Subcutaneous adipose tissue (tissue), 4 donors: ENCODE results near the gene MTMR3. TPM values are rescaled to one million over a fixed set of nuclear protein-coding genes. Genes with fewer than 3 reads are reported as not detected.

Experiments
- CTCF ChIP-seq: fragments of 450-650 bp; IDR thresholded peaks from one replicate; pipeline ENCODE4 v1.5.1; 2016; ENCODE audit warnings: low read depth, mild to moderate bottlenecking, control low read depth, antibody characterized with exemption, moderate library complexity
- total RNA-seq, 4 donors: library from RNA; depleted of rRNA; stranded (reverse); fragments of >200 nt; gene quantifications; one replicate each; pipeline ENCODE4 v1.1.0, GENCODE V29; 2016

The MTMR3 gene
- total RNA-seq, 4 donors from 2014 or later, result 46.6 to 78.6 (median 61.7) TPM

- TF ChIP-seq CTCF, result no peak
Observed at GRCh38 chr22:29860006-29860766, 22.8 kb upstream of the MTMR3 start.

DNA sequence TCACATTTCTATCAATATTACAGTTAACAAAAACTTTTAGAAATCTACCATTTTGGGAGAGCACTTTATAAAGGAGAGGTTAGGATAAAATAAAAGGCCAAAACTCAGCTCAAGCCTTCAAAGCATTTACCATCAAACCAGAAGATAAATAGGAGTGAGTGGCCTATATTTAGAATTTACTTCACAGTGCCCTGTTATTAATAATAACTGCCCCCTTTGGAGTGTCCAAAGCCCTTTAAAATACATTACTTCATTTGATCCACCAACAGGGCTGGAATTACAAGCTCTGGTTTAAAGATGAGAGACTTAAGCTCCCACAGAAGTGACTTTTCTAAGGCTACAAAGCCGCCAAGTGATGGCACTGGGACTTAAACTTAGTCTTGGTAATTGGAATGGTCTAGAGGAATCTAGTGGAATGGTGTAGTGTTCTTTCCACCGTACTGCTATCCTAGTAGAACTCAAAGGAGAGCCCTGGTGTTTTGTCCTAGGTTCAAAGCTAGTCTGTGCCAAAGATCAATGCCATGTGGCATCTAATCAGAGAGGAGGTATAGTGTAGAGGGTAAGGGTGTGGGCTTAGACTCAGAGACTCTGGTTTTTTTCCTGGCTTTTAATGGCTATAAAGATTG, 21.2 kb upstream of the MTMR3 start:
- TF ChIP-seq CTCF, result no peak

DNA sequence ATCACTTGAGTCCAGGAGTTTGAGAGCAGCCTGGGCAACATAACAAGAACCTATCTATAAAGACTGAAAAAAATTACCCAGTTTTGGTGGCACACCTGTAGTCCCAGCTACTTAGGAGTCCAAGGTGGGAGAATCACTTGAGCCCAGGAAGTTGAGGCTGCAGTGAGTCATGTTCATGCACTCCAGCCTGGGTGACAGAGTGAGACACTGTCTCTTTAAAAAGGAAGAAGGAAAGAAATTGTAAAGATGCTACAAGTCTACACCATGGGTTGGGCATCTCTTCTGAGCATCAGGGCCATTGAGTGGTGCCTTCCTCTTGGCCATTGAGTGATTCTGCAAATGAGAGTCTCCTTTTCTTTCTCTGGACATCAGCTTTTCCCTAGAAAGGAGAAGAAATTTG, 15.7 kb upstream of the MTMR3 start:
- TF ChIP-seq CTCF, result no peak

DNA sequence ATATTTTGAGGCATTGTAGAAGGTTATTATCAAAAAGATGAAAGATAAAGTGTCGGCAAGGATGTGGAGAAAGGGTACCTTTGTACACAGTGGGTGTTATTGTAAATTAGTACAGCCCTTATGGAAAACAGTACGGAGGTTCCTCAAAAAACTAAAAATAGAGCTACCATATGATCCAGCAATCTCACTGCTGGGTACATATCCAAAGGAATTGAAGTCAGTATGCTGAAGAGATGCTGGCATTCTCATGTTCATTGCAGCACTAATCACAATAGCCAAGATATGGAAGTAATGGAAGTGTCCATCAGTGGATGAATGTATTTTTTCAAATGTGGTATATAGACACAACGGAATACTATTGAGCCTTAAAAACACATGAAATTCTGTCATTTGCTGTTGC, 15.1 kb upstream of the MTMR3 start:
- TF ChIP-seq CTCF, result no peak

DNA sequence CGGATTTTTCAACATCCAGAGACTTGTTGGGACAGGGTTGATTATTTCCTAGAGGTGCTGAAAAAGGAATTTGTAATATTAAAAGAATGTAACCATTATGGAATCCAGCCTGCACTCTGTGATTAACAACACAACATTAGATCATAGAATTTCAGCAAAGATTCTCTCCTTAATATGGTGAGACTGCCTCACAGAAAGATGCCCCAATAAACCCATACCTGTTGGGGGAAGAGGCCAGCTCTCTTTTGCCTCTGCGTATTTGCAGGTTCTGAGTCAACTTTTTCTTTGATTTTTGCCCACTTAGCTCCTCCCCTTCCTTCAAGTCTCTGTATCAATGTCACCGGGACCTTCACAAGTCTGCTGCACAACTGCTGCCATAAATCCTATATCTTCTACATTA, 12.4 kb upstream of the MTMR3 start:
- TF ChIP-seq CTCF, result no peak

DNA sequence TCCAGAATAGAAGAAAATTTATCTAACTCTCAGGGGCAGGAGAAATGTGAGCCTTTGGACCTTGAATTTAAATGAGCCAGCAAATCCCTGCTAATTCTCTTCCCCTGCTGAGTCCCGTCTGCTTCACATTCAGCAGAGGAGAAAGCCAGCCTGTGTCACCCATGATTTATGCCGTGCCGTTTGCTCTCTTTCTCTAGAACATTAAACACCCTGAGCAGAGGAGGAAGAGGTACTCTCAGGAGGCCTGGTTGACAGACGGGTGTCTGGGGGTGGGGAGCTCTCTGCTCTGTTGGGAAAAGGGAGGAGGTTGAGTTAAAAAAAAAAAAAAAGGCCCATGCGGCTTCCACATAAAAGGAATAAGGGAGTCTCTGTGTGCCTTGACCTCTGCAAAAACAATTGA, 11.3 kb upstream of the MTMR3 start:
- no peak for TF ChIP-seq CTCF

DNA sequence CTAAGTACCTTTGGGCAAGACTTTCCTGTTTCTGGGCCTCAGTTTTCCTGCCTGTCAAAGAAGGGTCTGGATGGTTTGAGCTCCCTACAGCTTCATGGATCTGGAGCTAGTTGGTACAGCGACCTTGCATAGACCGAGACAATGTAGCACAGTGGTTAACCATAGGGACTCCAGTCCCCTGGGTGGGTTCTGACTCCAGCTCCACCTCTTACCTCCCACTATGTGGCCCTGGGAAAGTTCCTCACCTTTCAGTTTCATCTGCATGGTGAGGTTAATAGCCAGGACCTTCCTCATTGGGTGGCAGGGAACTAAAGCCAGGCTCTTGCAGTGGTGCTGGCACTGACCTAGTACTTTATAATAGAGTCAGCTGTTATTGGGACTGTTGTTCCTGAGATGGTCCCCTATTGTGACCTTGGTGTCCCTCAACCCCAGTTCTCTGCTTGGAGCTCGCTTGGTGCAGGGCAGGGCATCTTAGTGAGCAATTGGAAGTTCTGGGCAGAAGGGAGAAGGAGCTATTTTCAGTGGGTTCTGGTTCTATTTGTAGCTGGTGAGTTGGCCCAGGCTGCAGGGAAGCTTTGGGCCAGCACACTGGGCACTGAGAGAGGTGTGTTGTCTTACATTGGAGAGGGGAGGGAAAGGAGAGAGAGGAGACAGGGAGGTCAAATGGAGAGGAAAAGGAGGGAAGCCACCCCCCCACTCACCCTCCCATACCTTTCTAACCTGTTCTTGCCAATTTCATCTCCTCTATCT, 10.7 kb upstream of the MTMR3 start:
- TF ChIP-seq CTCF, result no peak
